Measurements from ENCODE around the gene NHEJ1. TPM values are rescaled to one million over a fixed set of nuclear protein-coding genes. Genes with fewer than 3 reads are reported as not detected.

The NHEJ1 gene
- total RNA-seq, 4 donors from 2014 or later = 13.2 to 20.9 (median 18.4) TPM

DNA sequence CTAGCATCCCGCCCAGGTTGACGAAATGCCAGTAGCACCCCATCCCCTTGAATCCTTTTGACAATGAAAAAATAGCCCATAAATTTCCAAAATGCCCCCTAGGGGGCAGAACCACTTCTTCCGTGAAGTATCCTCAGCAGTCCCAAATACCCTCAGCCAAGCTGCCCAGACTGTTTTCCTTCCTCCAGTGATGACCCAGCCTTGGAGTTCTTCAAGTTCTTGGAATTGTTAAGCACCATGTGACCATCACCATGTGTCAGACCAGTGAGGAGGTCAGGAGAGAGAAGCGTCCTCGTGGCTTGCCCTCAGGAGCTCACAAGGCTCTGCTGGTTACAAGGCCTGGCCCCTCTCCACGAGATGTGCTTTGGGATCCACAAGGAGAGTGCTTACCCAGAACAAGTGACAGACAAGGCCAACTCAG lies 10.6 kb upstream of the NHEJ1 start:
- no peak for TF ChIP-seq POLR2A (IDR thresholded peaks at IDR 0.05)
- TF ChIP-seq, protein P1, sequence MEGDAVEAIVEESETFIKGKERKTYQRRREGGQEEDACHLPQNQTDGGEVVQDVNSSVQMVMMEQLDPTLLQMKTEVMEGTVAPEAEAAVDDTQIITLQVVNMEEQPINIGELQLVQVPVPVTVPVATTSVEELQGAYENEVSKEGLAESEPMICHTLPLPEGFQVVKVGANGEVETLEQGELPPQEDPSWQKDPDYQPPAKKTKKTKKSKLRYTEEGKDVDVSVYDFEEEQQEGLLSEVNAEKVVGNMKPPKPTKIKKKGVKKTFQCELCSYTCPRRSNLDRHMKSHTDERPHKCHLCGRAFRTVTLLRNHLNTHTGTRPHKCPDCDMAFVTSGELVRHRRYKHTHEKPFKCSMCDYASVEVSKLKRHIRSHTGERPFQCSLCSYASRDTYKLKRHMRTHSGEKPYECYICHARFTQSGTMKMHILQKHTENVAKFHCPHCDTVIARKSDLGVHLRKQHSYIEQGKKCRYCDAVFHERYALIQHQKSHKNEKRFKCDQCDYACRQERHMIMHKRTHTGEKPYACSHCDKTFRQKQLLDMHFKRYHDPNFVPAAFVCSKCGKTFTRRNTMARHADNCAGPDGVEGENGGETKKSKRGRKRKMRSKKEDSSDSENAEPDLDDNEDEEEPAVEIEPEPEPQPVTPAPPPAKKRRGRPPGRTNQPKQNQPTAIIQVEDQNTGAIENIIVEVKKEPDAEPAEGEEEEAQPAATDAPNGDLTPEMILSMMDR (IDR thresholded peaks at IDR 0.05) = no peak
- 14 to 28% methylated on average over 6 of the region's 6 CpGs for WGBS, 2 donors
- DNase-seq (ENCODE audit: low spot score in 2 of 2) = peak; percentile 85 to 94
- intact Hi-C loops (cut with DNase I; ENCODE audit: low total_unique reads) = no loop called here
- H3K4me3 ChIP-seq (ENCODE audit: low read depth, poor library complexity, severe bottlenecking) = no peak overlapping the region

DNA sequence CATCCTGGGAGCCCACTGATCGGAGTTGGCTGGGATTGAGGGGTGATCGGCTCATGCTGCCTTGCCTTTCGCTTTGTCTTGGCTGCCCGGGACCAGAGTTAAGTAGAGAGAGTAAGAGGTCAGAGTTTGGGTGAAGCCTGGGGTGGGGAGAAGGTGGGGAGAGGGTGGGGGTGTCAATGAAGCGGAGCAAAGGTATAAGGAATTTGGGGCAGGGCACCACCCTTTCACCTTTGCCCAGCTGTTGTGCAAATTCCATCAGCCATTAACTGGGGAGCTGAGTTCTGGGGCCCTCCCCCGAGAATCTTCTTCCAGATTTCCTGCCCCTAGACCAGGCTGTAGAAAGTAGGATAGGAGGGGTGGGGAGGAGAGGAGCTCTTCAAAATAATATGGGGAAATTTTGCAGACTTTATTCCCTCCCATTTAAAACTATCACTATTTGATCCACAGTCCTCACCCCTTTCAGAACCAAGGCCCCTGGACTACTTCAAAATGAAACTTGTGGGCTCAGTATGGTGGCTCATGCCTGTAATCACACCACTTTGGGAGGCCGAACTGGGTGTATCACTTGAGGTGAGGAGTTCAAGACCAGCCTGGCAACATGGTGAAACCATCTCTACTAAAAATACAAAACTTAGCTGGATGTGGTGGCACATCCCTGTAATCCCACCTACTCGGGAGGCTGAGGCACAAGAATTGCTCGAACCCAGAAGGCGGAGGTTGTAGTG lies 9.5 kb upstream of the NHEJ1 start, which contains the start of gene SLC23A3:
Gene SLC23A3, minus strand, starts transcription at position 100 of the 725 bp plus-strand sequence. Its CDS starts 45 bp downstream, at position 55.
- no peak for TF ChIP-seq POLR2A (IDR thresholded peaks at IDR 0.05)
- TF ChIP-seq, protein P1 (IDR thresholded peaks at IDR 0.05) = no peak
- WGBS, 2 donors = 85 to 92% methylated on average over 10 of the region's 10 CpGs
- intact Hi-C loops (cut with DNase I; ENCODE audit: low total_unique reads) = no loop called here
- no peak within 1 kb of the TSS for H3K4me3 ChIP-seq (ENCODE audit: low read depth, poor library complexity, severe bottlenecking)
- DNase-seq (ENCODE audit: low spot score in 2 of 2) = peak in 1 of 2 donors; percentile 42

DNA sequence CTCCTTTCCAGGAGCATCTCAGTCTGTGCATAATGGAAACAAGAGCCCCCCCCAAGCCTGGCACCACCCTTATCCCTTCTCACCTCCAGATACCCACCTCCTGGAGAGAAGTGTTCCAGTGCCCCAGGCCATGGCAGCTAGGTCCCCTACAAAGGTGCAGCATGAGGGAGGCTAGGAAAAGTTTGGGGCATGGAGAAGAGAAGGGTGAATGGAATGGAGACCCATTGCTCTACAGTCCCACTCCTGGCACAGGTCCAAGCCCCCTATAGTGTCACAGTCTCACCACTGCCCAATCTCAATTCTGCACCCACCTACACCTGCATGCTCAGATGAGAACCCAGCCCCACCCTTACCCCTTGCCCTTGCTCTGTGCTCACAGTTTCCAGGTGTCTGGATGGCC lies 8.3 kb upstream of the NHEJ1 start:
- TF ChIP-seq POLR2A (IDR thresholded peaks at IDR 0.05) = no peak
- TF ChIP-seq, protein P1 (IDR thresholded peaks at IDR 0.05) = no peak
- intact Hi-C loops (cut with DNase I; ENCODE audit: low total_unique reads) = no loop called here
- peak in 1 of 2 donors; percentile 74 for DNase-seq (ENCODE audit: low spot score in 2 of 2)
- H3K4me3 ChIP-seq (ENCODE audit: low read depth, poor library complexity, severe bottlenecking) = no peak overlapping the region

DNA sequence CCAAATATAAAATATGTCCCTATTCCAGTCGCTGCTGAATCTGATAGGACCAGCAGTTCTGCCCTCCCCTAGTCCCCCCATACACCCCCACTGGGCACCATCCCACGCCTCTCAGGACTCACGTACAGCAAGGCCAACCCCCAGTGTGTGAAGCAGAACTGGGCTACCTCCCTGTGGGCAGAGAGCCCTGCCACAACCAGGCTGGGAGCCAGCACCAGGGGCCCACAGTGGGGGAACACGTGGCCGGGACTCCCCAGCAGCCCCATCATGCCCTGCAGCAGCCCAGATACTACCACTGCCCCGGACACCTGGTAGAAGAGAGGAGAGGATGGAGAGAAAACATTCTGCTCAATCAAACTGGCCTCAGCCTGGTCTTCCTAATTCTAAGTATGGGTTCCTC lies 7.9 kb upstream of the NHEJ1 start:
- TF ChIP-seq, protein P1 (IDR thresholded peaks at IDR 0.05) = no peak
- TF ChIP-seq POLR2A (IDR thresholded peaks at IDR 0.05) = no peak
- DNase-seq (ENCODE audit: low spot score in 2 of 2) = peak in 1 of 2 donors; percentile 67
- 41 to 55% methylated on average over 6 of the region's 6 CpGs for WGBS, 2 donors
- H3K4me3 ChIP-seq (ENCODE audit: low read depth, poor library complexity, severe bottlenecking) = no peak overlapping the region
- intact Hi-C loops (cut with DNase I; ENCODE audit: low total_unique reads) = no loop called here

DNA sequence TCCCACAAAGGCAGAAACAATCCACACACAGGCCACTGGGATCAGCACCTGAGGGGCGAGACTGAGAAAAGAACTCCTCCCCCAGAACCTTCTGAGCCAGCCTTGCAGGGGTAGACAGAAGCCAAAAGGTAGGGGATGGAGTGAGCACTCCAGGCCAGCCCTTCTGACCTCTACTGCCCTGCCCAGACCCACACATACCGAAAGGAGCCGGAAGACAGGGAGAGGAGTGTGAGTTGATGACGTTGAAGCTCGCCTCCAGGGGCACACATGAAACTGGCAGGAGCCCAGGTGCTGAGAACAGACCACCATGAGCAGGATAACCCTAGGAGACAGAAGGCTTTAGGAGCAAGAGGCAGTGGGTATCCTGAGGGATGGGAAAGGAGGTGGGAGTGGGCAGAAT lies 7.4 kb upstream of the NHEJ1 start:
- H3K4me3 ChIP-seq (ENCODE audit: low read depth, poor library complexity, severe bottlenecking) = no peak overlapping the region
- TF ChIP-seq, protein P1 (IDR thresholded peaks at IDR 0.05) = no peak
- TF ChIP-seq POLR2A (IDR thresholded peaks at IDR 0.05) = no peak
- DNase-seq (ENCODE audit: low spot score in 2 of 2) = peak in 1 of 2 donors; percentile 57
- 63 to 69% methylated on average over 5 of the region's 5 CpGs for WGBS, 2 donors
- intact Hi-C loops (cut with DNase I; ENCODE audit: low total_unique reads) = no loop called here
